Brain microvascular endothelial cell (primary cell): ENCODE data around the gene PAK6.

Experiments
- DNase-seq: peaks from one replicate; pipeline ENCODE4 v3.0.0-alpha.2; 2020
- H3K27ac ChIP-seq: fragments of 250-450 bp; sonication (Bioruptor Pico); 2 replicates; pipeline ENCODE4 v1.5.1; 2020; ENCODE audit warnings: mild to moderate bottlenecking, moderate library complexity
- H3K27me3 ChIP-seq: fragments of 250-450 bp; sonication (Bioruptor Pico); replicated peaks from 2 replicates; pipeline ENCODE4 v1.5.1; 2020; ENCODE audit warnings: mild to moderate bottlenecking
- H3K36me3 ChIP-seq: fragments of 250-450 bp; sonication (Bioruptor Pico); replicated peaks from 2 replicates; pipeline ENCODE4 v1.5.1; 2020; ENCODE audit warnings: mild to moderate bottlenecking
- H3K4me3 ChIP-seq: 2 replicates; pipeline ENCODE4 v1.5.1; 2011; ENCODE audit warnings: low read depth, mild to moderate bottlenecking, control low read depth, low read length, moderate library complexity
- in situ Hi-C: cut with HindIII; loops from 2 replicates; pipeline ENCODE4 v1.10.0; 2017; ENCODE audit warnings: low sequenced_read_pairs, low pct_ligation_motif_present
- TF ChIP-seq, protein P1 (sequence below): IDR thresholded peaks from 2 replicates; pipeline ENCODE4 v1.5.1; 2011; ENCODE audit warnings: low read depth, mild to moderate bottlenecking, moderate library complexity, low read length, control low read depth, inconsistent platforms; ENCODE audit errors: missing control alignments

The PAK6 gene

GRCh38 chr15:40286061-40286532, 47.2 kb downstream of the PAK6 start:
- Histone ChIP-seq H3K27me3 (peaks cover 29% of the 10 kb centered on the region), H3K4me3 (no peak overlapping the region), H3K36me3 (no peaks in the 10 kb centered on the region), H3K27ac (no peak overlapping the region)
- TF ChIP-seq, protein P1, sequence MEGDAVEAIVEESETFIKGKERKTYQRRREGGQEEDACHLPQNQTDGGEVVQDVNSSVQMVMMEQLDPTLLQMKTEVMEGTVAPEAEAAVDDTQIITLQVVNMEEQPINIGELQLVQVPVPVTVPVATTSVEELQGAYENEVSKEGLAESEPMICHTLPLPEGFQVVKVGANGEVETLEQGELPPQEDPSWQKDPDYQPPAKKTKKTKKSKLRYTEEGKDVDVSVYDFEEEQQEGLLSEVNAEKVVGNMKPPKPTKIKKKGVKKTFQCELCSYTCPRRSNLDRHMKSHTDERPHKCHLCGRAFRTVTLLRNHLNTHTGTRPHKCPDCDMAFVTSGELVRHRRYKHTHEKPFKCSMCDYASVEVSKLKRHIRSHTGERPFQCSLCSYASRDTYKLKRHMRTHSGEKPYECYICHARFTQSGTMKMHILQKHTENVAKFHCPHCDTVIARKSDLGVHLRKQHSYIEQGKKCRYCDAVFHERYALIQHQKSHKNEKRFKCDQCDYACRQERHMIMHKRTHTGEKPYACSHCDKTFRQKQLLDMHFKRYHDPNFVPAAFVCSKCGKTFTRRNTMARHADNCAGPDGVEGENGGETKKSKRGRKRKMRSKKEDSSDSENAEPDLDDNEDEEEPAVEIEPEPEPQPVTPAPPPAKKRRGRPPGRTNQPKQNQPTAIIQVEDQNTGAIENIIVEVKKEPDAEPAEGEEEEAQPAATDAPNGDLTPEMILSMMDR = no peak
- no peak for DNase-seq
- in situ Hi-C loops = no loop called here

GRCh38 chr15:40286794-40287193, 47.9 kb downstream of the PAK6 start:
- H3K27ac ChIP-seq = no peak overlapping the region
- in situ Hi-C loops = no loop called here
- TF ChIP-seq, protein P1 = no peak
- H3K27me3 ChIP-seq = peaks cover 26% of the 10 kb centered on the region
- no peaks in the 10 kb centered on the region for H3K36me3 ChIP-seq
- no peak for DNase-seq
- no peak overlapping the region for H3K4me3 ChIP-seq

DNA sequence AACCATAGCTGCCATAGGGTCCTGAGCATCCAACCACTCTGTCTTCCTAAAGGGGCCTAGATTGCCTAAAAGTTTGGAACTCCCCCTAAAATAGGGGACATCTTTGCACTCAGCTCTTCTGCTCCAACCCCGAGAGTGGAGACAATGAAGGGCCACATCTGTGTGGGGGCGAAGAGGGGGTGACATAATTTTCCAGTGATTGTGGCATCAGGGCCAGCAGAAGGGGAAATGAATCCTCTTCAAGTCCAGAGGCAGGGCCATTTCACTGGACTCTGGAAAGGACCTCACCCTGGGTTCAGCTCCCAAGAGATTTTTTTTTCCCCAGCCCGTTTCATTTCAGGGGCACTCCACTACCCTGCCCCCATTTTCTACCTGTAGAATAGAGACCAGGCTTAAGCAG, 48.6 kb downstream of the PAK6 start:
- no peaks in the 10 kb centered on the region for H3K36me3 ChIP-seq
- no peak overlapping the region for H3K4me3 ChIP-seq
- DNase-seq = no peak
- TF ChIP-seq, protein P1 = no peak
- in situ Hi-C loops = no loop called here
- peaks cover 19% of the 10 kb centered on the region for H3K27me3 ChIP-seq
- no peak overlapping the region for H3K27ac ChIP-seq

DNA sequence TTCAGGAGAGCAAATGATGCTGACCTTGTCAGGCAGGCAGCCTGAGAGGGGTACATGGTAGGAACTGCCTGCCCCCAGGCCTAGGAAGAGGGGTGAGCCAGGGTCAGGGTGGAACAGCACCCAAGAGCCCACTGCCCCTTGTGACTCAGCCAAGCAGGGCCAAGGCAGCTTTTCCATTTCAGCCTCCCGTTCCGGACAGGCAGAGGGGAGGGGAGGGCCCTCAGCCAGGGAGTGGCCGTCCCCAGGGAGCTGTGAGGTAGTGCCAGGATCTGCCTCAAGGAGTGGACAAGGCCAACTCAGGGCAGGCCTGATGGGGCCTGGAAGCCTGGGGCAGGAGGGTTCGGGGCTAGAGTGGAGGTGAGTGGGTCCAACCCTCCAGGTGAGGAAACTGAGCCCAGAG, 49.1 kb downstream of the PAK6 start:
- in situ Hi-C loops = no loop called here
- Histone ChIP-seq H3K27ac (no peak overlapping the region), H3K27me3 (peaks cover 16% of the 10 kb centered on the region), H3K4me3 (no peak overlapping the region), H3K36me3 (no peaks in the 10 kb centered on the region)
- DNase-seq = no peak
- TF ChIP-seq, protein P1 = no peak

DNA sequence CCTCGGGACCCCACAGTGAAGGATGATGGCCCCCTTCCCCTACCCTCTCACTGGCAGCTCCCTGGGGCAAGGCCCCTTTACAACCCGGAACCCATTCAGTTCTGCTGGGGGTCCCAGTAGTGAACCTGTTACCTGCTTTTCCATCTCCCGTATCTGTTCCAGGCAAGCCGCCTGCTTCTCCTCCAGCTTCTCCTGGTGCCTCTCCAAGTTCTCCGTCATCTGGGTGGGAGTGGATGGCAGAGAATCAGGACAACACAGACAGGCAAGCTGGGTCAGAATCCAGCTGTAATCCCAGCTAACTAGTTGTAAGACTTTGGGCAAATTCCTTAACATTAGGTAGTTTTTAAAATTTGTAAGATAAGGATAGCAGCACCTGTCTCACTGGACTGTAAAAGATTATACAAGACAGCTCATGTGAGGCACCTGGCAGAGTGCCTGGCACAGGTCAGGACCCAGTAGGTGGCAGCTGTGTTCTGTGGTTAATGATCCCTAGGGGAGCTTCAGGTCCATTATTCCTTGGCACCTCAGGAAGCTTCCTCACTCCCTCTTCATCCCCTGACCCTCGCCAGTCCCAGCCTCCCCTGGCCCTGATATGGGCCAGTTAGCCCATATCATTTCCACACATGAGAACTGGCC, 50.4 kb downstream of the PAK6 start:
- Histone ChIP-seq H3K4me3 (no peak overlapping the region), H3K36me3 (no peaks in the 10 kb centered on the region), H3K27ac (no peak overlapping the region), H3K27me3 (peaks cover 8% of the 10 kb centered on the region)
- TF ChIP-seq, protein P1 = no peak
- DNase-seq = no peak
- in situ Hi-C loops = no loop called here

DNA sequence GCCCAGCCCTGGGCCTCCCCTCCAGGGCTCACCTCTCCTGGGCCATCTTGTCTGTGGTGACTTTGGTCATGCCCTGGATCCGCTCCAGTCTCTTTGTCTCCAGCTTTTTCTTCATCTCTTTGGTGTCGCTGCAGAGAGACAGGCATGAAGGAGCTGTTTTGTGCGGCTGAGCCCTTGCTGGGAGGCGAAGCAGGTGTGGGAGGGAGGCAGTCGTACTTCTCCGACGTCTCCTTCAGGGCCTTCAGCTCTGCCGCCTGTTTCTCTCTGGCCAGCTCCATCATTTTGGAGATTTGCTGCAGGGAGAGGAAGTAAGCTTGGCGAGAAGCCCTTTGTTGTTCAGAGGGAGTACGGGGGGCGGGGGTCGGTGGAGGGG, 51.7 kb downstream of the PAK6 start:
- peaks cover 8% of the 10 kb centered on the region for H3K27me3 ChIP-seq
- DNase-seq = no peak
- in situ Hi-C loops = no loop called here
- H3K36me3 ChIP-seq = no peaks in the 10 kb centered on the region
- TF ChIP-seq, protein P1 = no peak
- no peak overlapping the region for H3K27ac ChIP-seq
- H3K4me3 ChIP-seq = no peak overlapping the region
